Measurements from ENCODE around the gene CLNK. TPM values are rescaled to one million over a fixed set of nuclear protein-coding genes. Genes with fewer than 3 reads are reported as not detected.

Gene CLNK
- total and polyA plus RNA-seq, 2 of the 8 experiments (the other 6 are each of a cell fraction or from before 2014, with no cell fraction given): not detected

DNA sequence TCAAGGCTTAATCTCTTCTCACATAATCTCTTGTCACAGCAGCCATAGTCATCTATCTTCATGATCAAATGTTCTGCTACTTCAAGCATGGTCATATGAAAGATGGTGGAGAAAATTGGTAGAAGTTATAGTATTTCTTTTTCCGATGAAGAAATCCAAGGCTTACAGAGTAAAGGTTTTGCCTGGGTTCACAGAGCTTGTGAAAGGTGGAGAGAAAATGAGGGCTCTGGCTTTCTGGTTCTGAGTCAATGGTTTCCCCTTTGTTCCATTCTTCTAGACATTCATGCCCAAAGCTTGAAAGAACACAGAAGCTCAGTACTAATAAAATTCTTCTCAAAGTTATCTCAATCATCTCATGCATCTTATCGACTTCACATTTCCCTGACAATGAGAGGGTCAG lies 36.1 kb downstream of the CLNK start (continued):
- no peak for TF ChIP-seq RFX5 (IDR thresholded peaks at IDR 0.05; ENCODE audit: borderline replicate concordance, low read depth, low read length)
- no peak for TF ChIP-seq NRF1 (IDR thresholded peaks at IDR 0.05; ENCODE audit: low read depth, low read length)
- no peak for TF ChIP-seq FOSL1 (IDR thresholded peaks at IDR 0.05; ENCODE audit: insufficient read depth, low read depth, low read length)
